SK-N-SH (cell line): ENCODE data around the gene SRD5A2.

ENCODE experiments used
- EP300 ChIP-seq, 2 experiments: IDR thresholded peaks; 2 replicates each; pipeline versions ENCODE4 v1.4.0 to v1.6.1; 2012; ENCODE audit warnings: borderline replicate concordance in 1 of 2, low read depth in 1 of 2, low read length in 1 of 2
- NRF1 ChIP-seq: IDR thresholded peaks from 2 replicates; pipeline ENCODE4 v1.6.1; 2012; ENCODE audit warnings: low read depth, mild to moderate bottlenecking, low read length
- TEAD4 ChIP-seq: IDR thresholded peaks from 2 replicates; pipeline ENCODE4 v1.4.0; 2012; ENCODE audit warnings: mild to moderate bottlenecking, borderline replicate concordance; ENCODE audit not compliant: insufficient read depth
- YY1 ChIP-seq: IDR thresholded peaks from 2 replicates; pipeline ENCODE4 v1.4.0; 2012; ENCODE audit warnings: low read depth, mild to moderate bottlenecking
- TF ChIP-seq, protein P1 (sequence below): fragments of 200-600 bp; sonication (generic); IDR thresholded peaks from 2 replicates; pipeline ENCODE4 v1.6.1; 2017; ENCODE audit warnings: antibody characterized with exemption, mild to moderate bottlenecking, moderate library complexity
- TF ChIP-seq, protein P2 (sequence below): IDR thresholded peaks from 2 replicates; pipeline ENCODE4; 2012

DNA sequence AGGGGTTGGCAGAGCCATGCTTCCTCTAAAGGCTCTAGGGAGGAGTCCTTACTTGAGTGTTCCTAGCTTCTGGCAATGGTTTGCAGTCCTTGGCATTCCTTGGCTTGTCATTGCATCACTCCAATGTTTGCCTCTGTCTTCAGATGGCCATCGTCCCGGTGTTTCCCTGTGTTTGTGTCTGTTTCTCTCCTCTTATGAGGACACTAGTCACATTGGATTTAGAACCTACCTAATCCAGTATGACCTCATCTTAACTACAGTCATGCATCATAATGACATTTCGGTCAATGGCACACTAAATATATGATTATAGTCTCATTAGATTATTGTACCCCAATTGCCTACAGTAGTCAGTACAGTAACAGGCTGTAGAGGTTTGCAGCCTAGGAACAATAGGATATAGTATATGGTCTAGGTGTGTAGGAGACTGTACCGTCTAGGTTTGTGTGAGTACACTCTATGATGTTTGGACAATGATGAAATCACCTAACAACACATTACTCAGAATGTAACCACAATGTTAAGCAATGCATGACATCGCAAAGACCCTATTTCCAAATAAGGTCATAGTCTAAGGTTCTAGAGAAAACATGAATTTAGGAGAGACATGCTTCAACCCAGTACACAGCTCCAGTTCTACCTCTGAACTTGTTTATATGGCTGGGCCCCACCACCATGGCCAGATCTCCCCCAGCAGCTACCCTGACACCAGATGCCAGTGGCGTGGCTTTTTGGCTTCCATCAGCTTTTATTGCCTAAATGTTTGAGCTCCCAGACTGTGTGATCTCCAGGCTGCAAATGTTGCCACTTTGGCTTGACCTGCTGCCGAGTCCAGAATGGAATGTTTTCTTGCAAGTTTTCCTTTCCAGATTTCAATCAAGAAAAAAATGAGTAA, 22.1 kb downstream of the SRD5A2 start:
- TF ChIP-seq EP300 (IDR thresholded peaks at IDR 0.05; ENCODE audit: borderline replicate concordance in 1 of 2, low read depth in 1 of 2, low read length in 1 of 2) (no peak), YY1 (no peak), TEAD4 (no peak), NRF1 (no peak)
- TF ChIP-seq, protein P1, sequence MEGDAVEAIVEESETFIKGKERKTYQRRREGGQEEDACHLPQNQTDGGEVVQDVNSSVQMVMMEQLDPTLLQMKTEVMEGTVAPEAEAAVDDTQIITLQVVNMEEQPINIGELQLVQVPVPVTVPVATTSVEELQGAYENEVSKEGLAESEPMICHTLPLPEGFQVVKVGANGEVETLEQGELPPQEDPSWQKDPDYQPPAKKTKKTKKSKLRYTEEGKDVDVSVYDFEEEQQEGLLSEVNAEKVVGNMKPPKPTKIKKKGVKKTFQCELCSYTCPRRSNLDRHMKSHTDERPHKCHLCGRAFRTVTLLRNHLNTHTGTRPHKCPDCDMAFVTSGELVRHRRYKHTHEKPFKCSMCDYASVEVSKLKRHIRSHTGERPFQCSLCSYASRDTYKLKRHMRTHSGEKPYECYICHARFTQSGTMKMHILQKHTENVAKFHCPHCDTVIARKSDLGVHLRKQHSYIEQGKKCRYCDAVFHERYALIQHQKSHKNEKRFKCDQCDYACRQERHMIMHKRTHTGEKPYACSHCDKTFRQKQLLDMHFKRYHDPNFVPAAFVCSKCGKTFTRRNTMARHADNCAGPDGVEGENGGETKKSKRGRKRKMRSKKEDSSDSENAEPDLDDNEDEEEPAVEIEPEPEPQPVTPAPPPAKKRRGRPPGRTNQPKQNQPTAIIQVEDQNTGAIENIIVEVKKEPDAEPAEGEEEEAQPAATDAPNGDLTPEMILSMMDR, result no peak
- TF ChIP-seq, protein P2, sequence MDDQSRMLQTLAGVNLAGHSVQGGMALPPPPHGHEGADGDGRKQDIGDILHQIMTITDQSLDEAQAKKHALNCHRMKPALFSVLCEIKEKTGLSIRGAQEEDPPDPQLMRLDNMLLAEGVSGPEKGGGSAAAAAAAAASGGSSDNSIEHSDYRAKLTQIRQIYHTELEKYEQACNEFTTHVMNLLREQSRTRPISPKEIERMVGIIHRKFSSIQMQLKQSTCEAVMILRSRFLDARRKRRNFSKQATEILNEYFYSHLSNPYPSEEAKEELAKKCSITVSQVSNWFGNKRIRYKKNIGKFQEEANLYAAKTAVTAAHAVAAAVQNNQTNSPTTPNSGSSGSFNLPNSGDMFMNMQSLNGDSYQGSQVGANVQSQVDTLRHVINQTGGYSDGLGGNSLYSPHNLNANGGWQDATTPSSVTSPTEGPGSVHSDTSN, result no peak
